ENCODE data around the gene CTNNA3. TPM values are rescaled to one million over a fixed set of nuclear protein-coding genes. Genes with fewer than 3 reads are reported as not detected.

Gene CTNNA3
- total RNA-seq, 1 donor from 2014 or later, result 0.32 TPM

GRCh38 chr10:66832781-66833422 is 863.1 kb downstream of the CTNNA3 start:
- intact Hi-C loops (cut with micrococcal nuclease), result no loop called here

GRCh38 chr10:66828957-66829356 is 867.0 kb downstream of the CTNNA3 start:
- intact Hi-C loops (cut with micrococcal nuclease), result no loop called here

GRCh38 chr10:66827353-66827752 is 868.6 kb downstream of the CTNNA3 start:
- intact Hi-C loops (cut with micrococcal nuclease), result no loop called here

- intact Hi-C loops (cut with micrococcal nuclease), result no loop called here
Observed at GRCh38 chr10:66823301-66823700, 872.7 kb downstream of the CTNNA3 start.

GRCh38 chr10:66822801-66823200 is 873.2 kb downstream of the CTNNA3 start:
- intact Hi-C loops (cut with micrococcal nuclease), result no loop called here

- intact Hi-C loops (cut with micrococcal nuclease), result no loop called here
Observed at GRCh38 chr10:66819691-66820090, 876.3 kb downstream of the CTNNA3 start.

- intact Hi-C loops (cut with micrococcal nuclease), result no loop called here
Observed at GRCh38 chr10:66813122-66813521, 882.9 kb downstream of the CTNNA3 start.

GRCh38 chr10:66811211-66811610 is 884.8 kb downstream of the CTNNA3 start:
- intact Hi-C loops (cut with micrococcal nuclease), result no loop called here

- intact Hi-C loops (cut with micrococcal nuclease), result no loop called here
Observed at GRCh38 chr10:66809402-66809801, 886.6 kb downstream of the CTNNA3 start.

GRCh38 chr10:66805612-66806011 is 890.4 kb downstream of the CTNNA3 start:
- intact Hi-C loops (cut with micrococcal nuclease), result no loop called here

GRCh38 chr10:66804962-66805361 is 891.0 kb downstream of the CTNNA3 start:
- intact Hi-C loops (cut with micrococcal nuclease), result no loop called here

GRCh38 chr10:66803174-66803573 is 892.8 kb downstream of the CTNNA3 start:
- intact Hi-C loops (cut with micrococcal nuclease), result no loop called here

GRCh38 chr10:66799474-66799873 is 896.5 kb downstream of the CTNNA3 start:
- intact Hi-C loops (cut with micrococcal nuclease), result no loop called here

GRCh38 chr10:66795866-66796265 is 900.1 kb downstream of the CTNNA3 start:
- intact Hi-C loops (cut with micrococcal nuclease), result no loop called here

GRCh38 chr10:66792441-66792840 is 903.6 kb downstream of the CTNNA3 start:
- intact Hi-C loops (cut with micrococcal nuclease), result no loop called here

GRCh38 chr10:66788178-66788987 is 907.6 kb downstream of the CTNNA3 start:
- intact Hi-C loops (cut with micrococcal nuclease), result no loop called here

- intact Hi-C loops (cut with micrococcal nuclease), result no loop called here
Observed at GRCh38 chr10:66786709-66787108, 909.3 kb downstream of the CTNNA3 start.

GRCh38 chr10:66784770-66785169 is 911.2 kb downstream of the CTNNA3 start:
- intact Hi-C loops (cut with micrococcal nuclease), result no loop called here

GRCh38 chr10:66783316-66783715 is 912.7 kb downstream of the CTNNA3 start:
- intact Hi-C loops (cut with micrococcal nuclease), result no loop called here

- intact Hi-C loops (cut with micrococcal nuclease), result no loop called here
Observed at GRCh38 chr10:66782776-66783175, 913.2 kb downstream of the CTNNA3 start.

GRCh38 chr10:66782144-66782543 is 913.9 kb downstream of the CTNNA3 start:
- intact Hi-C loops (cut with micrococcal nuclease), result no loop called here

- intact Hi-C loops (cut with micrococcal nuclease), result no loop called here
Observed at GRCh38 chr10:66780796-66781195, 915.2 kb downstream of the CTNNA3 start.

- intact Hi-C loops (cut with micrococcal nuclease), result no loop called here
Observed at GRCh38 chr10:66778351-66778750, 917.6 kb downstream of the CTNNA3 start.
